Measurements from ENCODE around the gene PGAM5.

PGAM5 gene

DNA sequence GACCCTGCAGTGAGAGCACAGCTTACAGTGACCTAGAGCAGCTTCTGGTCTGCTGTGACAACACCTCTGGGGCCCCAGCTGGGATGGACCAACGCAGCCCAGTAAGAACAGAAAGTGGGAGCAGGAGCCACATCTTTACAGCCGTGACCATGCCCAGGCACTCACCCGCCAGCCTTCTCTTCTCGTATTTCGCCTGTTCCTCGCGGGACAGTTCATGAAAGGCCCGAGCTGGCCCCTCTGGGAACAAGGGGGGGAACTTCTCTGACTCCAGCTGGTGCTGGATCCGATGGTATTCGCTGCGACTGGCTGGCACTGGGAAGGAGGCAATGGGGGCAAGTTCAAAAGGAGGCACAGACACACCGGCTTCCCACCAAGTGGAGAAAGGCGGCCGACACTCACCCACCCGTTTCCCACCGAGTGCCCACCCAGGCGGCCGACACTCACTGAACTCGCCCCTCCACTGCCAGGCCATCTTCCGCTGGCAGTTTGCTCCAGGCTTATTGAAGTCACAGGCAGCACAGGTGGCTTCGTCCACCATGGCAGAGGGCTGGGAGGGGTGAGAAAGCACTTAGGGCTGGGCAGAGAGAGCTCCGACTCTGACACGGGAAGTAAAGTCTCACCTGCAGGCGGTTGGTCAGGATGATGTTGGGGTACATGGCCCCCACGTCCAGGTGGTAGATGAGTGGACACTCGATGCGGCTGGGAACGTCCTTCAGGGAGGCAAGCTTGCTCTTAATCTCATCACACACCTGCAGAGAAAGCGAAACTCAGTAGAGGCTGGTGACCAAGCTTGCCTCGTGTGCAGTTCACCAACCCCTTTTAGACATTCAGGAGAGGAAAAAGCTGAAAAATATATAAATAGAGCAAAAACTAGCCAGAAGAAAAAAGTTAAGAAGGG is 42.2 kb upstream of the PGAM5 start:
- TF ChIP-seq CTCF (IDR thresholded peaks at IDR 0.05) = no peak

DNA sequence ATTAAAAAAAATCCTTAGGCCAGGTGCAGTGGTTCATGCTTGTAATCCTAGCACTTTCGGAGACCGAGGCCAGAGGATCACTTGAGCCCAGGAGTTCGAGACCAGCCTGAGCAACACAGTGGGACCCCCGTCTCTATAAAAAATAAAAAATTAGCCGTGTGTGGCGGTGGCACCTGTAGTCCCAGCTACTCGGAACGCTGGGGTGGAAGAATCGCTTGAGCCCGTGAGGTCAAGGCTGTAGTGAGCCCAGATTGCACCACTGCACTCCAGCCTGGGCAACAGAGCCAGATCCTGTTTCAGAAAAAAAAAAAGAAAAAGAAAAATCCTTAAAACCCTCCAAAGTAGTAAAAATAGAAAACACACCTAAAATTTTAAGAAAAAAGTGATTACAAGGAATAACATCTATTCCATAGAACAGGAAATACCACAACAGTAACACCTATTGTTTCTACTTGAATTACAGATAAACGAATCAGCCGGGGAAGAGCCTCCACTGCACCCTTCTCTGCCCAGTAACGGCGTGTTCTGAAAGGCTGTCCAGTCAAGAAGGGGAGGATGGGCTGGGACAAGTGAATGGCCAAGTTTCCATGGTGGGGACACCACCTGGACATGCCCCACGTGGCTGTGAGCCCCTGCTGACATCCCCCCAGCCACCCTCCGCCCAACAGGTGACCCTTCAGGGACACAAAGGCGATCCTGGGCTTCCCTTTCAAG is 41.3 kb upstream of the PGAM5 start:
- TF ChIP-seq CTCF (IDR thresholded peaks at IDR 0.05) = no peak

GRCh38 chr12:132672116-132672515 is 38.5 kb upstream of the PGAM5 start:
- TF ChIP-seq CTCF (IDR thresholded peaks at IDR 0.05) = no peak

GRCh38 chr12:132672678-132673077 is 38.0 kb upstream of the PGAM5 start:
- no peak for TF ChIP-seq CTCF (IDR thresholded peaks at IDR 0.05)

DNA sequence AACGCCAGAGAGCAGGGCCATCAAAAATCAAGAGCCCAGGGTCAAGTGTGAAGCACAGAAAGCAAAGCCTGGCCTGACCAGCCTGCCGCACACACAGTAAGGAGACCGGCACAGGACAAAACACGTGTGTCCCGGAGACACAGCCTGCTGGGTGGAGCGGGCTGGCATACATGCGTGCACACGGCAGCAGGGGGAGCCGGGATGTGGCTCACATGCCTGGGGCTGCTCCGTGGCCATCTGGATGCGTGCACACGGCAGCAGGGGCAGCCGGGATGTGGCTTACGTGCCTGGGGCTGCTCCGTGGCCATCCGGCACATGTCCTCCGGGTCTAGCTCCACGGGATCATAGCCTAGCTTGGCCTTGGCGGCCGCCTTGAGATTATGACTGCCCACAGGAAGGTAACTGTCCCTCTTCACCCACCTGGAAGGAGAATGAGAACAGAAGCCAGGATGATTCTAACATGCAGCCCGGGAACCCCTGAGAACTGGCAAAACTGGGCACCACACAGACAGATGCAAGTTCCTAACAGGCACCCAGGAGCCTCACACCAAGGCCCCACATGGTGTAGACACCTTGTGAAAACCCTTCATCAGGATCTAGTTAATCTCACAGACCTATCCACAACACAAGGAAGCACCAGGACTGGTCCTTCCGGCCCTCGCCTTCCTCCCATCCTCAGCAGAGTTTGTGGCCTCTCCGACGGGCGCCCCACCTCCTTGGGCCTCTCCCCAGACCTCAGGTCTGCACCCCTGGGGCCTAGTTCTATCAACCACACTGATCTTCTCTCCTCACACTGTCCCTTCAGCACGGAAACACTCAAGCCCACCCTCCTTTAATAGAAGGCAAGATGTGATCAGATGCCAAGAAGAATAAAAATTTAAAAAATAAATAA is 37.1 kb upstream of the PGAM5 start:
- TF ChIP-seq CTCF (IDR thresholded peaks at IDR 0.05) = no peak

DNA sequence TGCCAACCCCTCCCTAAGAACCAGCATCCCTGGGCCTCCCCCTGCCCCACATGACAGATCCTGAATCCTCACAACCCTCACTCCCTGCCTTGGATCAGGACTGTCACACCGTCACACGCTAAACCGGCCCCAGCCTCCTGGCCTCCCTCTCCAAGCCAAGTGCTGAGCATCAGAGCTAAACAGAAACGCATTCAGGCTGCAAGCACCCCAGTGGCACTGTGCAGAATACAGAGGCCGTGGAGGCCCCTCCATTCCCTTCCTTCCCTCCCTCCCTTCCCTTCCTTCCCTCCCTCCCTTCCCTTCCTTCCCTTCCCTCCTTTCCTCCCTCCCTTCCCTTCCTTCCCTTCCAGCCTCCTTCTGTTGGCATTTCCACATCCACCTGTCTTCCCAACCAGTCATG is 36.1 kb upstream of the PGAM5 start:
- TF ChIP-seq CTCF (IDR thresholded peaks at IDR 0.05) = no peak

- no peak for TF ChIP-seq CTCF (IDR thresholded peaks at IDR 0.05)
Observed at GRCh38 chr12:132675757-132676432, 34.7 kb upstream of the PGAM5 start.
